NCI-H748 treated with DMSO at 0.1 percent for 48 hours (cell line): ENCODE data around the gene CERKL.

ENCODE experiments used
- DNase-seq: peaks from one replicate; lab custom pipeline; 2025; lab: John Stamatoyannopoulos, UW

CERKL gene

DNA sequence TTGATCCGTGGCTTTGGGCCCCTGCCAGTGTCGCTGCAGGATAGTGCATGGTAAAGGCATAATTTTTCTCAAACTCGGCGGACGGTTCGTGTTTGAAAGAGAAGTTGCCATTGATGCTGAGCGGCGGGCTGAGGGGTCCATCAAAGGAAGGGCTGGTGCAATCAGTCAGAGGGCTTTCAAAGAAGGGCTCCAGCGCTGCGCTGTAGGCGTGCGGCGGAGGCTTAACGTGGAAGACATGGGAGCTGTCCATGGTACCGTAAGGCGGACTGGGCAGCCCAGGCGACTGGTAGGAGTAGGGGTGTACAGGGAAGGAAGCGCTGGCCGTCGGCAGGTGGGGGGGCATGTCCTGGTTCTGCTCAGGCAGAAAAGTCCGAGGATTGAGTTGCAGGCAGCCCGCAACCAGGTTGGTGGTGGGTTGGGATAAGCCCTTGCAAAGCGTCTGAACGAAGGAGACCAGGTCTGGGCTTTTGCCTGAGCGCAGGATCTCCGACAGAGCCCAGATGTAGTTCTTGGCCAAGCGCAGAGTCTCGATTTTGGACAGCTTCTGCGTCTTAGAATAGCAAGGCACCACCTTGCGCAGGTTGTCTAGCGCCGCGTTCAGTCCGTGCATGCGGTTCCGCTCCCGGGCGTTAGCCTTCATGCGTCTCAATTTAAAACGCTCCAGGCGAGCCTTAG, 21.1 kb upstream of the CERKL start:
- no peak for DNase-seq

DNA sequence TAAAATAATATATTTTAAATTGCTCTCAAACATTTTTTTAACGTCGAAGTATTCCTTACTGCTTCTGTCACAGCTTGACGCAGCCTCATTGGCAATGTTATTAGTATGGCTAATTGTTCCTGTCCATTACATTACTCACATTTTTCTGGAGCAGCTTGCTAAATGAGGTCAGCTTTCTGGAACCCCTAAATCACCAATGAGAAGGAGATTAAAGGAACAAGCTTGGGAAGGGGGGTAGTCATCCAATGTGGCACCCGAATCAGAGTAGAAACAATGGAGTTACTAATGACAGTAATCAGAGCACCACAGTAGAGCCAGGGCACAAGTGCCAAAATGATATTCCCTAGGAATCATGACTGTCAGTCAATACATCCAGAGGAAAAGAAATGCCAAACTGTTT, 18.3 kb upstream of the CERKL start:
- no peak for DNase-seq

DNA sequence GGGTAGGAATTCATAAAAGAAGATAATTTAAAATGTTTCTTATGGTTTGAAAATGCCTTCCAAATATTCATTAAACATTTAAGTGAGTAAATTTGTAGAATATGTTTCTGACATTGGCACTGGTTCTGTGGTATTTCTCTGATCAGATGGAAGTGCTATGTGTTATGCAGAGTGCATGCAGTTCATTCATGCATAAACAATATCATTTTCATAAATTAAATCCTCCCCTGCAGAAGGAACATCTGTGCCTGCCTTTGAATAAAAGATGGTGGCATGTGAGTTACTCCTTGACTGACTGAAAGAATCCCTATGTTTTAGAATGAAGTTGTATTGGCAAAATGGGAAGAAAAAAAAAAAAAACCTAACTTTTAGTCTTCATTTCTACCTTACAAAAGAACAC, 17.6 kb upstream of the CERKL start:
- DNase-seq = no peak

DNA sequence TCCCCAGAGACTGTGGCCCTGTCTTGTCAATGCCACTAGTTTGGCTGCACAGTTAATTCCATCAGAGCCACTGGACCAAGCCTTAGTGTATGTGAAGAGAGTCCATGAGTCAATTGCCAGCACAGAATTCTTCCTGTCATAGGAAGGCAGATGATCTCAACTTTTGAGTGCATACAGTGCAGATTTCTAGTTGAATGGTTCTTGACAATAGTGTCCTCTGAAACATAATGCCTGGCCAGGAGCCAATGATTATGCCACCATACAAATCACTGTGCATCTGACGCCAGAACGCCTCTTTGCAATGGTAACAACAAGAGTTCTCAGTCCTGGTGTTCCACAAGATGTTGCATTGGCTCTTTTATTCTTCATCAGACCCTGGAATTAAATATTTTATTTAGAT, 16.3 kb upstream of the CERKL start:
- peak; percentile 83 for DNase-seq

DNA sequence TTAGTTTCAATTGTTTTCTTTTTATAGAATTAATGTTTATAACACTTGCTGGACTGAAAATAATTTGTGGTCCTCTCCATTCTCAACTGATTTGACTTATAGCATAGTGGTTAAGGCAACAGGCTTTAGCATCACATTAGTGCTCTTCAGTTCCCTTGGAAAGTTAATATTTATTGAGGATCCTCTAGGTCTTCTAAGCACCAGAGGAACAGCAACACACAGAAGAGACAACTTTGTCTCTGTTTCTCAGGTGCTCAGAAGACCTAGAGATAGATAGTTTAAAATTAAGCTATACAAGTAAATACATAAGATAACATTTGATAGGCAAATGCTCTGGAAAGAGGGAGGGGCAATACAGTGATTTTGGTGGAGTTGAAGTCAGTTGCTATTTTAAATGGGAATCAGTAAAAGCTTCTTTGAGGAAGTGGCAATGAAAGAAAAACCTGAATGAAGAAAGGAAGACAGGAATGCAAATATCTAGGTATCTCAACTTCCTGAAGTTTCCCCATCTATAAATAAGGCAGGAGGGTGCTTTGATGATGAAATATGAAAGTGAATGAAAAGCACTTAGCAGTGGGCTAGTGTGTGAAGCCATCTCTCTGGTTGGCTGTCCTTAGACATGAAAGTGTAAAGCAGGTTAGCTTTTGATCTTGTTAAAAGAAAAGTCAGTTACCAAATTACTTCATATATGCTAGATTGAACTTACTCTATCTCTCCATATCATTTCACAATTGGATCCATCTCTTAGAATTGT, 15.5 kb upstream of the CERKL start:
- DNase-seq = no peak

DNA sequence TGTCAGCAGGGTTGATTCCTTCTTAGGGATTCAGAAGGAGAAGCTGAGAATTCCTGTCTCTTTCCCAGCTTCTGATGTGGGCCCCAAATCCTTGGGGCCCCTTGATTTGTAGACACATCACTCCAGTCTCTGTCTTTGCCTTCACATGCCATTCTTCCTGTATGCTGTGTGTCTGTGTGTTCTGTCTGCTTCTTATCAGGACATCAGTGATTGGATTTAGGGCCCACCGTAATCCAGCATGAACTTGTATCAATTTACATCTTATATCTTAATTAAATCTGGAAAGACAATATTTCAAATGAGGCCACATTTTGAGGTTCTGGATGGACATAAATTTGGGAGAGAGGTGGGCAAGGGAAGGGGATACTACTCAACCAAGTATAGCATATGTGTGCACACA, 13.7 kb upstream of the CERKL start:
- no peak for DNase-seq

DNA sequence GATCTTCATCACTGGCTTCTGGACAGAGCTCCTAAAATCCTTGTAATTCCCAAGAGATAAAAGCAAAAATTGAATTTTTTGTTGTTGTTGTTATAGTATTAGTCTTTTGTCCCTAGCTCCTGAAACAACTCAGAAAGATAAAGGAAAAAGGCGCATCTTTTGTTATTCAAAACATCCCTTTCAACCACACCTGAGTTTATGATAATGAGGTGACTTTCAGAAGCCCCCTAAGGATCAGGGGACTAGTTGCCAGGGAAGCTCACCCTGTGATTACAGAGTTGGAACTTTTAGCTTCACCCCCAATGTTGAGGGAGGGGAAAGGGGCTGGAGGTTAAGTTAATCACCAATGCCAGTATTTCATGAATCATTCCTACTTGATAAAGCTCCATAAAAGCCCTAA, 10.3 kb upstream of the CERKL start:
- DNase-seq = no peak

DNA sequence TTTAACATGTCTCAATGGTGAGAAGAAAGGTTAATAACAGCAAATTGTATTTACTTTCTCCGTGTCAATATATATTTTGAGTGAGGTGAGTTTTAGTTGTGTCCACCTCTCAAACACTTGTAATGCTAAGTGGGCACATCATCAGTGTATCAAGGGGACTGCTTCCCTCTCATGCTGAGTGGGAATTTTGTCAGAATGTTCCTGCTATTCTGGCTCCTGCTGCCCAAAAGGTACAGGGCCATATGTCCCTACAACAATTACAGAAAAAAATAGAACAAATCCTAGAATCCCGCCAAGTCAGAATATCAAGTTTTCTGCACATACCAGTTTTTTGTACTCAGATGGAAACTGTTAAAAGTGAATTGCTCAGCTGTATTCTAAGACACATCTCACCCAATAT, 5.4 kb upstream of the CERKL start:
- no peak for DNase-seq

DNA sequence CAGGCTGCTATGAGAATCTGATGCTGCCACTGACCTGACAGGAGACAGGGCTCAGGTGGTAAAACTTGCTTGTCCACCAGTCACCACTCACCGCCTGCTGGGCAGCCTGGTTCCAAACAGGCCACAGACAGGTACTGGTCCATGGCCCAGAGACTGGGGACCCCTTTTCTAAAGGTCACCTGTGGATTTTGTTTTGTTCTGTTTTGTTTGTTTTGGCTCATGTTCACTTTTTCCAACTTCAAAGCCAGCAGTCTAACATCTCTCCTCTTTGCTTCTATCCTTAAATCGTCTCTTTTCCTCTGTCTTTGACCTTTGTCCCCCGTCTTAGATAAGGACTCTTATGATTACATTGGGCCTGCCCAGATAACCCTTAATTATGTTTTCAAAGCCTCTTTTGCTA, 3.3 kb upstream of the CERKL start:
- peak; percentile 44 for DNase-seq

DNA sequence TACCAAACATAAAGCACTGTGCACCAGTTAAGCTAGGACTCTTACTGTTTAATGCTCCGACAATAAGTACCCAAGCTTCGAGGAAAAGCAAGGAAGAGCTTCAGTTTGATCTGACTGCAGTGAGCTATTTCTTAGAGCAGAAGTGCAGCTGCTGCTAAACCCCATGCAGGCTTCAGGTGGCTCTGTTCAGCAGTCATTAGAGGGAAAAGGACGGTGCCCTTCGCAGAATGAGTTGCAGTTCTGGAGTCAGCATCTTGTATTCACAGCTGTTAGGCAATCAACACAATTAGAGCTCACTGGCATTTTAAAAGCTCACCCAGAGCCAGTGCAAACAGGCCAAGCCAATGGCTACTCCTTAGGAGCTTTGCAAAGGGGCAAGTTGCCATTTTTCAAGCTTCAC, 1.5 kb upstream of the CERKL start:
- DNase-seq = peak; percentile 91

DNA sequence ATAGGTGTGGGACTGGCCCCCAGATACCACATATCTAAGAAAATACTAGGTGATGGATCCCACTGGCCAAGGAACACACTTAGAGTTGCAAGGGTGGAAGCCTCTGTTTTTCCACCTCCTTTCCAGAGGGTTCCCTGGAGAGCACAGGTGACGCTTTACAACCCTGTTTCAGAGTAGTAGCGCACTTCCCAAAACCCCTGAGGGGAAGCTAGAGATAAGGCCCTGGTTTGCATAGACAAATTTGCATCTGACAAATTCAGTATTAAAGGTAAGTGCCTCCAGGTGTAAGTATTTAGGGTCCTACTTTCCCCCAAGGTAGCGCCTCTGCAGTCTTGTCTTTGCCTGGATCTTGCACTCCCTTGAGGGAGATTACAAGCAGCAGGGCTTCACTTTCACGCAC, 474 bp upstream of the CERKL start:
- no peak for DNase-seq

DNA sequence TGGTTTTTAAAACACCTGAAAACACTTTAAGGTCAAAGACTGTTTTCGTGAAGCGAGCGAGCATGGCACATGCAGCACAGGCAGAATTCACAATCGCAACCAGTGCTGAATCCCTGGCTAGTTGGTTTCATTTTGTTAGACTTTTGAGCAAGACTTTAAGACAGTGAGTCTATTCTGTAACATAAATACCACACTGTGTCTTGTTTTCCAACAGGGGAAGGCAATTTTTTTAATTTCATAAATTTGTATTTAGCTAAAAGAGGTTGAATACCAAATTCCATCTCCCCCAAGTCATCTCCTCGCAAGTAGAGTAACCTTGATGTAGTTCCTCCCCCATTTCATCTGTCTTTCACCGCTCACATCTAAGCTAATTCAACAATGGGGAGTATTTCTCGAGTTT, 1.4 kb downstream of the CERKL start:
- peak; percentile 76 for DNase-seq

DNA sequence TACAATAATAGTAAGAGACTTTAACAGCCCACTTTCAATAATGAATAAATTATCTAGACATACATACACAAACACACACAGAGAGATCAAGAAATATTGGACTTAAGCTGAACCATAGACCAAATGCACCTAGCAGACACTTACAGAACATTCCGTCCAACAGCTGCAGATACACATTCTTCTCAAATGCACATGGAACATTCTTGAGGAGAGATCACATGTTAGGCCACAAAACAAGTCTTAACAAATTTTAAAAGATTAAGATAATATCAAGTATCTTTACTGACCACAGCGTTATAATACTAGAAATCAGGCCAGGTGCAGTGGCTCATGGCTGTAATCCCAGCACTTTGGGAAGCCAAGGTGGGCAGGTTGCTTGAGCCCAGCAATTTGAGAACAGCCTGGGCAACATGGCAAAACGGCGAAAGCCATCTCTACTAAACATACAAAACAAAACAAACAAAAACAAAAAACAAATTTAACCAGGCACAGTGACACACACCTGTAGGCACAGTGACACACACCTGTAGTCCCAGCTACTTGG, 7.4 kb downstream of the CERKL start:
- no peak for DNase-seq

DNA sequence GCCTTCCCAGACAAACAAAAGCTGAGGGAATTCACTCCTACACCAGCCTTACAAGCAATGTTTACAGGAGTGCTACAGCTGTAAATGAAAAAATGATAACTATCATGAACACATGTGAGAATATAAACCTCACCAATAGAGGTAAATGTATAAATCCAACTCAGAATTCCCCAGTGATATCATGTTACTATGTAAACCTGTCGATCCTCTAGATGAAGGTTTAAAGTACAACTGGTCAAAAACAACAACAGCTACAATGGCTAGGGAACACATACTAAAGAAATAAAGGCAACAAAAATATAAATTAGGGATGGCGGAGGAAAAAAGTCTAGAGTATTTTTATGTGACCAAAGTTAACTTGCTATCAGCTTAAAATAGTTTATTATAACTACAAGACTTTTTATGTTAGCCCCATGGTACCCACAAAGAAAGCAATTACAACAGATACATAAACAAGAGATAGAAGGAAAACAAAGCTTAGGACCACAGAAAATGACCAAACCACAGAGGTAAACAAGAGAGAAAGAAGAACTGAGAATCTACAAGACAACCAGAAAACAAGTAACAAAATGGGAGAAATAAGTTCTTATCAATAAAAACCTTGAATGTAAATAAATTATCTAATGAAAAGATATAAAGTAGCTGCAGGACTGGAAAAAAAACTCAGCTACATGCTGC, 8.3 kb downstream of the CERKL start:
- no peak for DNase-seq

DNA sequence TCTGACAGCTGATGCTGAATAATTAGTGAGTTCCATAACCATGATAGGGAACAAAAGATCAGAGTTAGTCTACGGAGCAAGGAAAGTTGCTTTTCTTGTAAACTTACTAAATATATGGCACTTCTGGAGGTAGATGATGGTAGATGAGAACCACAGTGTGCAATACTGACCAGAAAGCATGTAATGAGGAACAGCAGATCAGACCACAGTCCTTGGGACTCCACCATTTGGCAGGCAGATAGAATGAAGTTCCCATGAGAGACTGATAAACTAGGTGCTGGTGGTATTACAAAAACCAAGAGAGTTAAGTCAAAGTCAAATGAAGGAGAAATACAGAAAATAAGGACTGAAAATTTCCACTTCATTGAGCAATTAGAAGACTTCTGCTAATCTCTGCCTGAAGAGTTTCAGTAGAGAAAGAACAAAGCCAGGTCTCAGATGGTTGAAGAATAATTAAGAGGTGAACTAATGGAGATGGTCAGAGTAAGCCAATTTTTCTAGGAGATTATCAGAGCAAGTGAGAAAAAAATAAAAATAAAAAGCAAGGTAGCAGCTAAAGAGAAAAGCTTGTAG, 10.4 kb downstream of the CERKL start:
- no peak for DNase-seq

DNA sequence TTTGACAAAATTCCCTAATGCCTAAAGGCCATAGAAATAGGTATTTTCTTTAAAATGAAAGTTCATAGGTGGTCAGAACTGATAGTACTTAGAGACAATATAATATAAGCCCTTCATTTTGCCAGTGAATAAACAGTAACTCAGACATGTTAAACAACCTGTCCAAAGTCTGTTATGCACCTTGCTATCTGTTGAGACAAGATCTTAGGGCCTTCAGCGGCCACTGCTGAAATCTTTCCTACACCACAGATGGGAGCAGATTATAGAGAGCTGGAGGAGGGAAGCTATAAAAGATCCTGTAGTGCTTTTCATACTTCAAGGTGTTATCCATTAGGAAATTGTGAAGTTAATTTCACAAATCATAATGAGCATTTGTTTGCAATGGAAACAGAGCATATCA, 13.8 kb downstream of the CERKL start:
- DNase-seq = no peak

DNA sequence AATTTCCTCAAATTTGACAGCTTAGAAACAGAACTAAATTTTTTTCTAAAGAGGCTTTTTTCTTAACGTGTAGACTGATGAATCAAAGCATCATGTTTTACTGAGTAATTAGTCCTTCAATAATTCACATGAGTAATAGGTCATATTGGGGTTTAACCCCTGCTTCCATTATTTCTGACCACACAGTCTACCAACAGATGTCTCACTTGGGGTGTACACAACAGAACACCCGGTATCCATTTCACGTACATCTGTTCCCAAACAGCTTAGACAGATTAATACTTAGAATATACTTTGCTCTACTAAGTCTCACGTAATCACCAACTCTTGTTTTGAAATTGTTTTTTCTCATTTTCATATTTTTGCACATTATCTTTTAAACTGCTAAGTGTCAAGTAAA, 14.8 kb downstream of the CERKL start:
- DNase-seq = no peak

DNA sequence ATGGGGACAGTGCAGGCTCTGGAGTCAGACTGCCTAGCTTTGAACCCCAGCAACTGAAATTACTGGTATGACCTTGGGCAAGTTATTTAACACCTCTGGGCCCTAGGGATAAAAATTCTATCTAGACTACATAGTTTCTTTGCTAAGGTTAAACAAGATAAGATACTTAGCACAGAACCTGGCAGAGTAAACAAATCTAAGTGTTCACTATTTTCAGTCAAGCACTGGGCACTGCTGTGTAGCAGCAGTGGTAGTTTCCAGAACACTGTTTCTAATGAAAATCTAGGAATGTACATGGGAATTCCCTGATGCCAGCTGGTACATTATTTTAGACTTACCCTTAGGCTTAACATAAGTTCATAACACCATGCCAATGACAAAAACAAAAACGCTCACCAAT, 17.2 kb downstream of the CERKL start:
- no peak for DNase-seq

DNA sequence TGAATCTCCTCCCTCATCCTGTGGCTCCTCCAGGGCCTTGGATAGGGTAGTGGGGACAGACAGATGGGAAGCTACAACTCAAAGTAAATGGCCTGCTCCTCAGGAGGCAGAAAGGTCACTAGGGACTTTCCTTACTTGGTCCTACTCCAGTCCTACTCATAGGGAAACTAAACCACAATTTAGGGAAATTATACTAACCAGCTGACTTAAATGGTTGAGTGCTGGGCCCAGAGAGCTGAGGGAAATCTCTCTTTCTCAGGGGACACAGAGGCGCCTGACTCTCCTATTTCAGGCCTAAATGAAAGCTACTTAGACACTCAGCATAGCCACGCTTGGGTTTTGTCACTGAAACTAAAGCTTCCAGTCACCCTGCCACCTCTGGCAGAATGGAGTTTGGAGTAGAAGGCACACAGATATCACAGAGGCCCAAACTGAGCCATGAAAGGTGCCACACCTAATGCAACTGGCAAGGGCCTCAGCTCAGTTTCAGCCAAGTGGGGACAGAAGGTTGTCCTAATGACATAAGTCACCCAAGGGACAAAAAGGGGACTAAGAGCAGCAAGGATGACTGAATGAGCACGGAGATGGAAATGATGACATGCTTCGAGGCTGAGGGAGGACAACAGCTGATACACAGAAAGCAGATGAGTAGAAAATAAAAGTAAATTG, 24.0 kb downstream of the CERKL start:
- DNase-seq = no peak

DNA sequence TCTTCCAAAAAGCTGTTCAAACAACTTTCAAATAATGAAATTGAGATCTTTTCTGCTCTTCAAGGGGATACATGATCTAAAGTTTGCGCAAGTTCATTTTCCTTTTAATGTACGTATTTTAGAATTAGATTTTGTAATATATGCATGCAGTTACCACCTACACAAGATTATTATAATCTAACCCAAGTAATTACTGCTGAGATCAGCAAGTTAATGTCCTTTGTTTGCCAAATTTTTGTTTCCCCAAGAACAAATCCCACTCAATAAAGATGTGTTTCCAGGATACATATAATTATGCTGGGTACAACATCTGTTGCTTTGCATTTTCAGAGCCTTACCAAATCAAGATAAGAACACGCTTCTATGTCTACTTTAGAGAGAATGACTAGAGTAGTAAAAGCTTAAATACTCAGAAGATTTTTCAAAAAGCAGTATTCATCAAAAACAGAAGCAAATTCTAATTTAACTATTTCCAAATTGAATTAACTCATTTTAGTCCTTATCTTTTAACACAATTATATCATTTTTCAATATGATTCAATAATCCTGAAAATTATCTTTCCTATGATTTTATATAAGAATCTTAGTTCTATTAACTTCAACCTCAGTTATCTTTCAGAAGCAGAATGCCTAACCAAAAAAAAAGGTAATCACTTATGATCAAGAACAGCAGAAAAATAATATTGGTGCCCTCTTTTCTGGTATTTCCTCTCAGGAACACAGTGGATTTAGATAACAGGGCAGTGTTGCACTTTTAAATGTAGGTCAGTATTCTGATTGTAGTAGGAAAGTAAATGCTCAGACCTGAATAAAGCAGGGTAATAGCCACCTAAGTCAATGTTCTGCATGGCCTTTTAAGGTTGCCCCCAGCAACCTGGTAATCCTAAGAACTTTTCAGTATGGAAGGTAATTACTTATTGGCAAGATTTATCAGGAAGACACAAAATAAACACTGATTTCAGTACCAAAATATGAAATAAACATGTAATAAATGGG, 28.0 kb downstream of the CERKL start:
- DNase-seq = no peak

DNA sequence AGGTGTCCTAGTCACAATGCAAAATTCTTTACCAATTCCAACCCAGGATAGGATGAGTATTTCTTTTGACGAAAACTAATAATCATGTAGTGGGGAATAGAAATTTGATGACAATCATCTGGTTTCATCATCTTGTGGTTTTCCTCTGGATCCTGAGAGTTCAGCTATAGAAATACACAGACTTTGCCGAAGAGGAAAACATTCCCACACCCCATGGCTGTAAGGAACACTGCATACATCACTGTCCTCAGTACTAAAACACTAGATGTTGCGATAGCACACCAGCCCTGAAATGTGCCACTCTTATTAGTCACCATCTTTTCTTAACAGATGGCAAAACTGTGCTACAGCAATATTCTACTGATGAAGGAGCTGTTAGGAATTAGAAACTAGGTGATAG, 29.4 kb downstream of the CERKL start:
- no peak for DNase-seq
